ENCODE data around the gene ZBTB37.

GRCh38 chr1:173856014-173856413 lies 12.2 kb upstream of the ZBTB37 start:
- TF ChIP-seq CTCF (IDR thresholded peaks at IDR 0.05) (no peak), EP300 (IDR thresholded peaks at IDR 0.05) (no peak)
